Neuronal stem cell (in vitro differentiated cells): ENCODE results near the gene SS18.

ENCODE experiments used
- DNase-seq: peaks from one replicate; pipeline ENCODE4 v3.0.0-alpha.2; 2013; ENCODE audit warnings: low spot score
- H2AFZ ChIP-seq: one replicate; pipeline ENCODE4 v1.6.1; 2013; ENCODE audit warnings: mild to moderate bottlenecking, low read length, inconsistent platforms
- H2AK5ac ChIP-seq: 2 replicates; pipeline ENCODE4 v1.6.1; 2013; ENCODE audit warnings: low read depth, mild to moderate bottlenecking, inconsistent platforms, low read length, moderate library complexity, mixed read lengths
- H2BK120ac ChIP-seq: 2 replicates; pipeline ENCODE4 v1.6.1; 2013; ENCODE audit warnings: low read depth, mild to moderate bottlenecking, inconsistent platforms, low read length, moderate library complexity, mixed read lengths
- H2BK12ac ChIP-seq: one replicate; pipeline ENCODE4 v1.6.1; 2013; ENCODE audit warnings: low read length, inconsistent platforms
- H2BK15ac ChIP-seq: 2 replicates; pipeline ENCODE4 v1.6.1; 2013; ENCODE audit warnings: mild to moderate bottlenecking, low read length, inconsistent platforms, mixed read lengths
- H2BK5ac ChIP-seq: one replicate; pipeline ENCODE4 v1.6.1; 2013; ENCODE audit warnings: inconsistent platforms, mild to moderate bottlenecking, low read length, moderate library complexity
- H3K14ac ChIP-seq: one replicate; pipeline ENCODE4 v1.6.1; 2013; ENCODE audit warnings: low read length, inconsistent platforms
- H3K18ac ChIP-seq: 2 replicates; pipeline ENCODE4 v1.6.1; 2013; ENCODE audit warnings: low read length, inconsistent platforms
- H3K23ac ChIP-seq: 2 replicates; pipeline ENCODE4 v1.6.1; 2013; ENCODE audit warnings: low read depth, mild to moderate bottlenecking, mixed read lengths, low read length, inconsistent platforms; ENCODE audit not compliant: poor library complexity
- H3K27ac ChIP-seq: replicated peaks from 3 replicates; pipeline ENCODE4 v1.5.1; 2013; ENCODE audit warnings: low read length, inconsistent platforms
- H3K27me3 ChIP-seq, 3 experiments: 2 replicates each; pipeline ENCODE4 v1.6.1; 2013; ENCODE audit warnings: low read length in 3 of 3, mild to moderate bottlenecking in 2 of 3, inconsistent platforms in 1 of 3, low read depth in 1 of 3, mixed read lengths in 1 of 3, moderate library complexity in 1 of 3; ENCODE audit not compliant: control insufficient read depth in 3 of 3, insufficient read depth in 3 of 3
- H3K36me3 ChIP-seq, 2 donors: replicated peaks in 1 of 2; 2 replicates each; pipeline ENCODE4 v1.6.1; 2013; ENCODE audit warnings: low read length in 2 of 2; ENCODE audit not compliant: control insufficient read depth in 2 of 2, insufficient read depth in 2 of 2
- H3K4ac ChIP-seq: 2 replicates; pipeline ENCODE4 v1.6.1; 2013; ENCODE audit warnings: inconsistent platforms, mild to moderate bottlenecking, low read length, moderate library complexity
- H3K4me1 ChIP-seq, 2 donors: 1 replicate in 1 of 2; 2 replicates in 1 of 2; pipeline ENCODE4 v1.6.1; 2013; ENCODE audit warnings: low read length in 2 of 2, low read depth in 1 of 2; ENCODE audit not compliant: control insufficient read depth in 2 of 2, insufficient read depth in 1 of 2
- H3K4me2 ChIP-seq: one replicate; pipeline ENCODE4 v1.6.1; 2013; ENCODE audit warnings: mild to moderate bottlenecking, low read length, inconsistent platforms; ENCODE audit not compliant: insufficient read depth, poor library complexity, severe bottlenecking
- H3K4me3 ChIP-seq, 2 donors: 2 replicates each; pipeline ENCODE4 v1.5.1; 2013; ENCODE audit warnings: low read length in 2 of 2, mild to moderate bottlenecking in 2 of 2, inconsistent platforms in 1 of 2, moderate library complexity in 1 of 2
- H3K79me1 ChIP-seq: one replicate; pipeline ENCODE4 v1.6.1; 2013; ENCODE audit warnings: low read depth, mild to moderate bottlenecking, inconsistent platforms, low read length, moderate library complexity
- H3K9ac ChIP-seq: one replicate; pipeline ENCODE4 v1.6.1; 2013; ENCODE audit warnings: mild to moderate bottlenecking, low read depth, low read length, inconsistent platforms; ENCODE audit not compliant: poor library complexity
- H3K9me3 ChIP-seq, 2 donors: replicated peaks in 1 of 2; 2 replicates each; pipeline versions ENCODE3 to v1.6.1; 2013; ENCODE audit warnings: low read length in 2 of 2, mild to moderate bottlenecking in 2 of 2, inconsistent platforms in 1 of 2, low read depth in 1 of 2, mixed read lengths in 1 of 2, moderate library complexity in 1 of 2; ENCODE audit not compliant: control insufficient read depth in 2 of 2, insufficient read depth in 1 of 2
- H4K8ac ChIP-seq: one replicate; pipeline ENCODE4 v1.6.1; 2013; ENCODE audit warnings: low read depth, mild to moderate bottlenecking, inconsistent platforms, low read length, moderate library complexity
- H4K91ac ChIP-seq: one replicate; pipeline ENCODE4 v1.6.1; 2013; ENCODE audit warnings: low read length, low read depth, mild to moderate bottlenecking, inconsistent platforms; ENCODE audit not compliant: poor library complexity
- WGBS, 2 donors: extraction: QIAGEN DNeasy Blood & Tissue Kit; methylation state at CpG; one replicate each; pipeline ENCODE4 v1.1.7; 2013; ENCODE audit warnings: missing lambda C conversion rate in 2 of 2, mixed read lengths in 1 of 2; ENCODE audit not compliant: insufficient read length in 2 of 2, insufficient replicate concordance in 1 of 2; ENCODE audit errors: extremely low coverage in 2 of 2; 5-methylcytosine and 5-hydroxymethylcytosine counted together

Gene SS18

DNA sequence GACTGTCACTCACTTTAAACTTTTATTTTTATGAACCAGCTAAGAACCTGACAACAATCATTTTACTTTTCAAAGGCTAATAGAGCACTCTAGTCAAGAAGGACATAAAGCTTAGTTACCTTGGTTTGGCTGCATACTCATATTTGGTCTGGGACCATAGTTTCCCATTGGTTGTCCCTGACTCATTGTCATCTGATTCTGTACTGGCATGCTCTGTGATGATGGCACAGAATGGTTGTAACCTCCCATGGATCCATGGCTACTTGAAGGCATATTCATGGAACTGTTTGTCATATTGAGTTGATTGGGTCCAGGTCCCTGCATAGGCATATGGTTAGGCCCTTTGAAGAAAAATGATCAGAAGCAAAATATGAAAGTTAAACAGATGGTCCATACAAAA, 37.9 kb downstream of the SS18 start:
- no peak overlapping the region for H3K4ac ChIP-seq
- no peak overlapping the region for H3K9ac ChIP-seq
- H3K4me3 ChIP-seq, result no peak overlapping the region
- no peak overlapping the region for H3K14ac ChIP-seq
- H3K23ac ChIP-seq, result no peak overlapping the region
- peaks cover 0 to 3% of the 10 kb centered on the region in 2 donors for H3K9me3 ChIP-seq
- H4K8ac ChIP-seq, result no peak overlapping the region
- no peak overlapping the region for H3K27ac ChIP-seq
- no peak overlapping the region for H2BK120ac ChIP-seq
- no peak overlapping the region for H3K4me2 ChIP-seq
- H2BK12ac ChIP-seq, result no peak overlapping the region
- no peak overlapping the region for H2BK15ac ChIP-seq
- no peak for DNase-seq
- H3K18ac ChIP-seq, result no peak overlapping the region
- H2BK5ac ChIP-seq, result no peak overlapping the region
- H4K91ac ChIP-seq, result no peak overlapping the region
- H3K27me3 ChIP-seq, result no peaks in the 10 kb centered on the region
- peaks cover 8 to 93% of the 10 kb centered on the region in 2 donors for H3K36me3 ChIP-seq
- peaks cover 3% of the 10 kb centered on the region for H3K79me1 ChIP-seq
- H3K4me1 ChIP-seq, result peaks cover 3 to 8% of the 10 kb centered on the region in 2 donors
- H2AK5ac ChIP-seq, result no peak overlapping the region
- no peak overlapping the region for H2AFZ ChIP-seq

- no peak for DNase-seq
- Histone ChIP-seq H3K4ac (no peak overlapping the region), H3K4me3 (no peak overlapping the region), H4K8ac (no peak overlapping the region), H3K14ac (no peak overlapping the region), H3K4me2 (no peak overlapping the region), H3K36me3 (peaks cover 4 to 95% of the 10 kb centered on the region in 2 donors), H3K9ac (no peak overlapping the region), H2BK15ac (no peak overlapping the region), H2BK120ac (no peak overlapping the region), H3K9me3 (peaks cover 0 to 3% of the 10 kb centered on the region in 2 donors), H3K27ac (no peak overlapping the region), H3K79me1 (no peaks in the 10 kb centered on the region), H2BK5ac (no peak overlapping the region), H3K4me1 (peaks cover 0 to 6% of the 10 kb centered on the region in 2 donors), H2AFZ (no peak overlapping the region), H2BK12ac (no peak overlapping the region), H3K18ac (no peak overlapping the region), H2AK5ac (no peak overlapping the region), H4K91ac (no peak overlapping the region), H3K23ac (no peak overlapping the region), H3K27me3 (no peaks in the 10 kb centered on the region)
- WGBS, 2 donors, result no CpG with 5 or more reads among the region's 1 CpG
Measured at GRCh38 chr18:26051843-26052242, 38.6 kb downstream of the SS18 start.

DNA sequence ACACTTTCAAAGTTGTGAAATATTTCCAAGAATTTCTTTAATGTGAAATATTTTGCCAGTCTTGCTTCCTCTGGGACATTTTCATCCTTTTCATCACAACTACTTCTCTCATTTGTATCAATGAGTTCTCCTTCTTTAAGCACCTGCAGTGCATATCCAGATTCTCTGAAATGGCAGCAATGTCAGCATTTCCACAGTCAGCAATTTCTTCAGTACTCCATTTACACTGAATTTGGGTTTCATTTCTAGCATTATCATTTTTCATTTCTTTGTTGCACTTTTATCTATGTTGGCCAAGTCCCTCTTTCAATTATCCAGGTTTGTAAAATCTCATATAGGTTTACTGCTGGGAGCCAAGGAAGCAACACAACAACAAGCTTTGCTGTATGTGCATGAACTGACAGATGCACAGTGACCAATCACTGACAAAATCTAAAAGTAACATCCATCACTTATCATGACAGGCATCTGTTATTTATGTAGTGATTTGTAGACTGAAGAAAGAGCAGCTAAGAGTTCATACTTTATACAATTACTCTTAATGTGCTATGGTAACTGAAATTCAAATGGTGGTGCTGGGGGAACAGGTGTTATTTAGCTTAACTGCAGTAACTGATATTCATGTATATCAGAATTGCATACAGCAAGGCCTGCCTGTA, 43.9 kb downstream of the SS18 start:
- Histone ChIP-seq H3K9ac (no peak overlapping the region), H3K4me2 (no peak overlapping the region), H3K27ac (no peak overlapping the region), H3K9me3 (peaks cover 0 to 10% of the 10 kb centered on the region in 2 donors), H3K4me1 (no peaks in the 10 kb centered on the region), H4K8ac (no peak overlapping the region), H3K4ac (no peak overlapping the region), H2BK12ac (no peak overlapping the region), H3K27me3 (no peaks in the 10 kb centered on the region), H3K18ac (no peak overlapping the region), H2AK5ac (no peak overlapping the region), H4K91ac (no peak overlapping the region), H2AFZ (no peak overlapping the region), H3K79me1 (no peaks in the 10 kb centered on the region), H3K4me3 (no peak overlapping the region), H3K36me3 (peaks cover 3 to 65% of the 10 kb centered on the region in 2 donors), H2BK120ac (no peak overlapping the region), H3K23ac (no peak overlapping the region), H2BK5ac (no peak overlapping the region), H2BK15ac (no peak overlapping the region), H3K14ac (no peak overlapping the region)
- DNase-seq, result no peak

DNA sequence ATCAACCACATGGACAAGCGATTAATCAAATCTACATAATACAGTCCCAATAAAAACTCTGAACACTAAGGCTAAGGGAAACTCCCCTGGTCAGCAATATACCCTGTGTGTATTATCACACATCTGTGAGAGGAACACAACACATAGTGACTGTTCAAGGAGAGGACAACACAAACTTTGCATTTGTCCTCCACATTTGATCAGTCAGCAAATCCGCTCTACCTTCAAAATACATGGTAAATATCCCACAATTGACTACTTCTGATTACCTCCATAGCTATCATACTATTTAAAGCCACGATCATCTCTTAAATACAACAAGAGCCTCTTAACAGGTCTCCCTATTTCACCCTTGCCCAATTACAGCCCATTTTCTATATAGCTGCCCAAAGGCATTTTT, 45.6 kb downstream of the SS18 start:
- Histone ChIP-seq H3K9me3 (peaks cover 0 to 10% of the 10 kb centered on the region in 2 donors), H3K18ac (no peak overlapping the region), H3K14ac (no peak overlapping the region), H3K27me3 (no peaks in the 10 kb centered on the region), H3K36me3 (peaks cover 3 to 58% of the 10 kb centered on the region in 2 donors), H4K91ac (no peak overlapping the region), H3K27ac (no peak overlapping the region), H3K79me1 (no peaks in the 10 kb centered on the region), H2BK15ac (no peak overlapping the region), H4K8ac (no peak overlapping the region), H3K4me3 (no peak overlapping the region), H2BK12ac (no peak overlapping the region), H2BK120ac (no peak overlapping the region), H3K4ac (no peak overlapping the region), H3K4me2 (no peak overlapping the region), H2AFZ (no peak overlapping the region), H3K23ac (no peak overlapping the region), H2AK5ac (no peak overlapping the region), H2BK5ac (no peak overlapping the region), H3K4me1 (no peaks in the 10 kb centered on the region), H3K9ac (no peak overlapping the region)
- WGBS, 2 donors, result no CpG with 5 or more reads among the region's 3 CpGs
- DNase-seq, result no peak
